CD1c-positive myeloid dendritic cell (primary cell): Measurements from ENCODE around the gene CCL14.
"Not testable (repeated sequence)": the region's sequence is repeated elsewhere in the genome, so short reads cannot be mapped to it uniquely, and the experiment has no call there.

Experiments used
- DNase-seq: peaks from one replicate; pipeline ENCODE4 v3.0.0-alpha.2; 2016; ENCODE audit errors: extremely low spot score

The CCL14 gene

GRCh38 chr17:35986643-35987042 lies at the start of gene CCL14:
TSS of gene CCL14 (minus strand) at chr17:35986729. CDS start at chr17:35986649, 80 bp downstream.
- DNase-seq = peak; percentile 10

- peak; percentile 90 for DNase-seq
These were observed 49.7 kb upstream of the CCL14 start for GRCh38 chr17:36036235-36036634.

- peak; percentile 91 for DNase-seq
These were observed 47.6 kb upstream of the CCL14 start for GRCh38 chr17:36034127-36034526.

- no peak for DNase-seq
These were observed 44.4 kb upstream of the CCL14 start for GRCh38 chr17:36030956-36031355.

GRCh38 chr17:36027761-36028160 lies 41.2 kb upstream of the CCL14 start:
- no peak for DNase-seq

GRCh38 chr17:36024106-36024869 lies 37.8 kb upstream of the CCL14 start:
- DNase-seq = no peak

GRCh38 chr17:36019423-36019822 lies 32.9 kb upstream of the CCL14 start:
- DNase-seq = no peak

GRCh38 chr17:36017799-36018198 lies 31.3 kb upstream of the CCL14 start, which contains the start of gene CCL23:
TSS of gene CCL23 (minus strand) at chr17:36017972. CDS start at chr17:36017897, 75 bp downstream.
- peak; percentile 65 for DNase-seq

GRCh38 chr17:36016555-36016954 lies 30.0 kb upstream of the CCL14 start:
- no peak for DNase-seq

GRCh38 chr17:36015895-36016294 lies 29.4 kb upstream of the CCL14 start:
- not testable (repeated sequence) for DNase-seq

GRCh38 chr17:36014946-36015345 lies 28.4 kb upstream of the CCL14 start:
- DNase-seq = no peak

- no peak for DNase-seq
These were observed 24.7 kb upstream of the CCL14 start for GRCh38 chr17:36011201-36011600.

GRCh38 chr17:36008998-36009665 lies 22.6 kb upstream of the CCL14 start:
- DNase-seq = peak; percentile 50

- DNase-seq = no peak
These were observed 18.1 kb upstream of the CCL14 start for GRCh38 chr17:36004594-36005108.

GRCh38 chr17:36002631-36003030 lies 16.1 kb upstream of the CCL14 start:
- no peak for DNase-seq

- DNase-seq = no peak
These were observed 15.5 kb upstream of the CCL14 start for GRCh38 chr17:36001862-36002603.

- no peak for DNase-seq
These were observed 14.7 kb upstream of the CCL14 start, which contains the start of gene CCL15 for GRCh38 chr17:36001110-36001771. TSS of gene CCL15 (minus strand) at chr17:36001553. CDS start at chr17:36001492, 61 bp downstream.

- DNase-seq = no peak
These were observed 14.2 kb upstream of the CCL14 start for GRCh38 chr17:36000732-36001109.

- DNase-seq = no peak
These were observed 12.2 kb upstream of the CCL14 start for GRCh38 chr17:35998756-35999155.

- no peak for DNase-seq
These were observed 11.6 kb upstream of the CCL14 start for GRCh38 chr17:35998018-35998545.

GRCh38 chr17:35995346-35995745 lies 8.8 kb upstream of the CCL14 start:
- DNase-seq = not testable (repeated sequence)
